GM19455 (cell line): ENCODE data around the gene RAB15.

ENCODE experiments used
- ATAC-seq: cut with Tn5 transposase; IDR thresholded peaks from one replicate; pipeline ENCODE4 v1.9.1; 2021; ENCODE audit not compliant: unreplicated experiment

RAB15 gene

GRCh38 chr14:64971943-64972791 is at the start of gene RAB15:
TSS of gene RAB15 (minus strand) at chr14:64972336. CDS start at chr14:64972076, 260 bp downstream.
- ATAC-seq = peak; percentile 46

GRCh38 chr14:65019944-65020566 is 47.9 kb upstream of the RAB15 start:
- no peak for ATAC-seq

DNA sequence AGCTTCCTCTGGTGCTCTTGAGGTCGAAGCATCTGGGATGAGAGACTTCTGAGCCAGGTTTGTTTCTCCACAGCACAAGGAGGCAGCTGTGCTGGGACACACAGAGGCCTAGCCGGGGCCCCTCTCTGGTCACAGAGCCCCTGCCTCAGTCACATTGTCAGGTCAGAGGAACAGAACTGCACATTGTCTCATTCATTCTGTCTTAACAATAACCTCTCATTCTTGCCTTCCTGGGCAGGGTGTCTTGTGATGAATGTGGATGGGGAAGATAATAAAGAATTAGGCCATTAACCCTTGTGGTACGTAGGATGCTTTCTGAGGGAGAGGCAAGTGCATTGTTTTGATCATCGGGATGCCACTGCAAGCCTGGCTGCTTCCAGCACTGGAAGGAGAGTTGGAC is 44.3 kb upstream of the RAB15 start:
- ATAC-seq = no peak

- ATAC-seq = no peak
Observed at GRCh38 chr14:65015391-65015790, 43.3 kb upstream of the RAB15 start.

DNA sequence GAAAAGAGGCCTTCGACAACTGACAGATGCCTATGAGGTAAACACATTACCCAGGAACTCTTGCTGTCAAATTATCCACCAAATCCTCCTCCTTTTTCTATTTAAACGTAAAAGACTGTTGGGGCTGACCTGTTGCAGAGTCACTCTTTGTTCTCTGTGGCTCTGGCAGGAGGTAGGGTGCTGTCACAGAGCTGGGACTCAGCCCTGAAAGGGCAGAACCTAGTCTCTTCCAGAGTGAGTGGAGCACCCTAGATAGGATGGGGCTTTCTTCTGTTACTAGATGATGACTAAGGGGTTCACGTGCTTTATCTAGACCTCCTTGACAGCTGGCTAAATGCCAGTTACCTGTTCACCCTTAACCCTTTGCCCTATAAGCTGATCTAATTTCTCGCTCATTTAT is 40.2 kb upstream of the RAB15 start:
- no peak for ATAC-seq

GRCh38 chr14:65011538-65011937 is 39.4 kb upstream of the RAB15 start:
- no peak for ATAC-seq

DNA sequence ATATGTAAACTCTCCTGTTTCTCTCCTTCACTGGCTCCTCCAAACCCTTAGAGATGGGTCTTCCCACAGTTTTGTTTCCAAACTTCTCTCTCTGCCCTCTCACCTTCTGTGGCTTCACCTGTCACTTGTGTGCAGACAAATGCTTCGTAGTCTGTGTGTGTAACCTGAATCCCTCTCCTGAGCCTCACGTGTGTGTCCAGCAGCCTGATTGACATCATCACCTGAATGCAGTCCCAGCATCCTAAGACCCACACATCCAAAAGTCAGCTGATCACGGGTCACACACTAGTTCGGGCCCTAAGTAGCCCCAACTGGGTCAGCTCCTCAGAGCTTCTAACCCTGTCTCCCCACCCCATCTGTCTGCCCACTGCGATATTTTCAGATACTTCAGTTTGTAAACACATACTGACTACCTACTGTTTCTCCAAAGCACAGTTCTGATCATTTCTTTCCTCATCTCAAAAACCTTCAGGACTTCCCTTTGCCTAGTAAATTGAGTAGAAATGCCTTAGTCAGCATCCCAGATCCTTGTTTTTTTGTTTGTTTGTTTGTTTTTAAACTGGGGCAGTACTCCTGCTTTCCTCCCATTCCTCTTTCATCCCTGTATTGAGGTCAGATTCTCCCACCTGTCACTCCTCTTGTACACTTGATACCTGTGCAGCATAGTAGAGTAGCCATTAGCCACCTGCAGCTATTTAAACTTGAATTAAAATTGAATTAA is 38.2 kb upstream of the RAB15 start:
- no peak for ATAC-seq

DNA sequence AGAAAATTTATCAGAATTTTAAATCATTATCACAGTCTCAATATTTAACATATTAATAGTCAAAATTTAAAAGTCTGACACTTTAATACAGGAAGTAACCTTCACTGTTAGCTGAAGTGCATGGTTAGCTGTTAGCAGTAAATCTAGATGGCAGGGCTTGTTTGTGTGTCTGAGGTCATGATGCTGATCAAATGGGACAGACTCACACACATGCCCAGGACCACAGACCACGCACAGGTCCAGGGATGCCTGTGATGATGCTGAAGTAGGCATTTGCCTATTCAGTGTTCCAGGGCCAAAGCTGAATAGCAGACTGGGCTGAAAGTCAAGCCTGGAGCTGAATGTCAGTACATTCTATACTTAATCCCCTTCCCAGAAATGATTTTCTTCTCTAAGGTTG is 35.1 kb upstream of the RAB15 start:
- ATAC-seq = no peak

GRCh38 chr14:65006261-65006721 is 34.2 kb upstream of the RAB15 start:
- no peak for ATAC-seq

DNA sequence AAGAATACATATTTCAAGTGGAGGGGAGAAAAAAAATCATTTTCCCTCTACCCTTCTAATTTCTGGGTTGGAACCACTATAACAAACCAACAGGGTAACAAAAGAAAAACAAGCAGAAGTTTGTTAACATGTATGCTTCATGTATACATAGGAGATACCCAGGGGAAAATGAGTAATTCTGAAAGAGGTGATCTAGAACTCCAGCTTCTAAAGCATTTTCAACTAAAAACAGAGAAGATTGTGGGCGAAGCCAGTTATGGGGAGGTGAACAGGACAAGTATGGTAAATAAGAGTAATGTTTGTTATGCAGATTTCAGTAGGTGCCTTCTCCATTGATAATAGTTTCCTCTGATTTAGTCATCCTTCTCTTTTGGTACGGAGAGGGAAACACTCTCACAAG is 31.3 kb upstream of the RAB15 start:
- peak; percentile 51 for ATAC-seq

GRCh38 chr14:65002586-65003210 is 30.6 kb upstream of the RAB15 start:
- no peak for ATAC-seq

- no peak for ATAC-seq
Observed at GRCh38 chr14:65001723-65002122, 29.6 kb upstream of the RAB15 start.

DNA sequence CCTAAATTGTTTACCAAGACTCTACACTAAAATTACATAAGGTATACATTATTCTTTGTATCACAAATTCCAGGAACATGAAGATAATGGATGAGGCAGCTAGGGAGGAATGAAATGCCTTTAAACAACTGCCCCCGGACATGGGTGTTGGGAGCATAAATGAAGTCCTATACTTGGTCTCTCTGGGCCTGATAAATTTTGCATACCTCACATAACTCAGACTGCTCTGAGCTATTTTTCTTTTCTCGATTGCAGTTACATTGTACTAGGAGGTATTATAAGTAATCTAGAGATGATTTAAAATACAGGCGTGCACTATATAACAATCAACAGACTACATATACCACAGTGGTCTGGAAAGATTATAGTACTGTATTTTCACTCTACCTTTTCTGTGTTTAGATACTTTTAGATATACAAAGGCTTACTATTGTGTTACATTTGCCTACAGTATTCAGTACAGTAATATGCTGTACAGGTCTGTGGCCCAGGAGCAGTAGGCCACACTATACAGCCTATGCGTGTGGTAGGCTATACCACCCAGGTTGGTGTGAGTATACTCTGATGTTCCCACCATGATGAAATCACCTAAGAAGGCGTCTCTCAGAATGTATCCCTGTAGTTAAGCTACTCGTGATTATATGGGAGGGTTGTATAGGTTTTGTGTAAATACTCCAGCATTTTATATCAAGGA is 28.9 kb upstream of the RAB15 start:
- no peak for ATAC-seq

GRCh38 chr14:64998455-64998931 is 26.4 kb upstream of the RAB15 start:
- ATAC-seq = no peak

DNA sequence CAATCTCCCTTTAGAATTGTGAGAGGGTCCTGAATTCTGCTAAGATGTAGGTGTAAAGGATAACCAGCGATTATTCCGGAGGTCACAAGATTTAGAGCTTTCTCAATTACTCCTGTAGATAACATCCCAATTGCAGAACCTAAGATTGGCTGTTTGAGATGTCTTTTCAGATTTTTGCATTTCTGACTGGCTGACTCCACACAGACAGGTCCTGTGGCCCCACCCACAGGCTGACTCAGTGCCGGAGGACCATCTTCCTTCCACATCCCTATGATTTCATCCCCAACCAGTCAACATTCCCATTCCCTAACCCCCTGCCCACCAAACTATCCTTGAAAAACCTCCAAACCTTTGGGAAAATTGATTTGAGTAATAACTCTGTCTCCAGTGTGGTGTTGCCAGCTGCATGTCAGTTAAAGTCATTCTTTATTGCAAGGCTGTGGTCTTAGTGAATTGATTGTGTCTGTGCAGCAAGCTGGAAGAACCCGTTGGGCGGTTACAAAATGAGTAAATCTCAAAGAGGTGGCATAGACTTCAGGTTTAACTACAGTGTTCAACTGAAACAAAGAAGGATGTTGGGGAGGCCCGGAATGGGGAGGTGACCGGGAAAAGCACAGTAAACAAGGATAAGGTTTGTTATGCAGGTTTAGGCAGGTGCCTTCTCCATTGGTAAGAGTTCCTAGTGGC is 25.1 kb upstream of the RAB15 start:
- ATAC-seq = peak; percentile 59

- no peak for ATAC-seq
Observed at GRCh38 chr14:64995291-64995690, 23.2 kb upstream of the RAB15 start.

- no peak for ATAC-seq
Observed at GRCh38 chr14:64994540-64994939, 22.4 kb upstream of the RAB15 start.

DNA sequence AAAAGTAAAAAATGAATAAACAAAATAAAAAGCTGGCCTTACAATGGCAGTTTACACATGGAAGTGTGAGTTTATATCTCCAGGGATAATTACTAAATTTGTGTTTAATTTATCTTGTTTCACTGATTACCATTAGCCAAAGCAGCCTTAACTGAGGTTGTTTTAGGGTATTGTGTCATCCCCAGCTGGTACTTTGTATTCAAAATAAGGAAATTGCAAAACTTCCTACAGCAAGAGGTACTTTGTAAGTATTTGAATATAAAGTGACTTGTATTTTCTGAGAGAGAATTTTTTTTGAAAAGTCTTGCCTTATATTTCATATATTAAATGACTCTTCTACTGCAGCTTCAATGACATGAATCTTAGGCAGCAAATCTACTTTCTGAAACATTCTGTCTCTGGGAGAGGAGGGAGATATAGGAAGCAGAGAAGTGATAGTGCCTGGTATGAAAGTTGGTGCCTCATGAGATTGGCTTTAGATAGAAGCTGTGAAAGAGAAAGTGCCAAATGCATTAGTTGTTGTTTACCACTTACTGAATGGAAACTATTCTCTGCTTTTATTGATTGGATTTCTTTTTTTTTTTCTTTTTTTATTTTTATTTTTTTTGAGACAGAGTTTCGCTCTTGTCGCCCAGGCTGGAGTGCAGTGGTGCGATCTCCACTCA is 21.3 kb upstream of the RAB15 start:
- ATAC-seq = no peak

DNA sequence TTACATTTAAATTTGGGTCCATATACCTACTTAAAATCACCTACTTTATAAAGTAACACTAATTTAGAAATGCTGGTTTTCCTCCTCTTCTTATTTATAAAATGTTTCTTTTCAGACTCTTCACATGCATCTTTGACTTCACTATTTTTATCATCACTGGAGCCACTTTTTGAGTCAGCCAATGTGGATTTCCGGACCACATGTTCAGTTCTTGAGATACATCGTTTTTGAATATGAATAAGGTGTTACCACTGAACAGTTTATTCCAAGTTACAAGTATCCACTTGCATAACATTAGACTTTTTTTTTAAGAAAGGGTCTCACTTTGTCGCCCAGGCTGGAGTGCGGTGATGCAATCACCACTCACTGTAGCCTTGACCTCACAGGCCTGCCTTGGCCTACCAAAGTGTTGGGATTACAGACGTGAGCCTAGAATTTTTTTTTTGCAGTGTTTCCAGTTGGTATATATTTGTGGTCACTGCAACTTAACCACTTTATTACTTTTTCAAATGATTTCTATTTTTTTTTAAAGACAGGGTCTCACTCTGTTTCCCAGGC is 20.3 kb upstream of the RAB15 start:
- ATAC-seq = no peak
